Astrocyte (in vitro differentiated cells and primary cell): Measurements from ENCODE around the gene CNOT6L. TPM values are rescaled to one million over a fixed set of nuclear protein-coding genes. Genes with fewer than 3 reads are reported as not detected.

ENCODE experiments used
- DNase-seq: peaks from one replicate; pipeline ENCODE4 v3.0.0-alpha.2; 2010; ENCODE audit warnings: low read depth
- FAIRE-seq: peaks from 2 replicates; lab custom pipeline; 2011; peaks lifted over from hg19 to GRCh38; lab: Jason Lieb, UNC
- H2AFZ ChIP-seq: 2 replicates; pipeline ENCODE4 v1.6.0; 2012; ENCODE audit warnings: low read depth, low read length, inconsistent platforms
- H3K27ac ChIP-seq: 2 replicates; pipeline ENCODE4 v1.5.1; 2011; ENCODE audit warnings: low read depth, low read length, inconsistent platforms
- H3K27me3 ChIP-seq: 2 replicates; pipeline ENCODE4 v1.6.0; 2011; ENCODE audit warnings: low read length, inconsistent platforms; ENCODE audit not compliant: insufficient read depth
- H3K36me3 ChIP-seq: 2 replicates; pipeline ENCODE4 v1.5.1; 2011; ENCODE audit warnings: low read length, inconsistent platforms; ENCODE audit not compliant: insufficient read depth
- H3K4me1 ChIP-seq: 2 replicates; pipeline ENCODE4 v1.5.1; 2011; ENCODE audit warnings: low read length, inconsistent platforms; ENCODE audit not compliant: insufficient read depth
- H3K4me2 ChIP-seq: 2 replicates; pipeline ENCODE4 v1.6.0; 2012; ENCODE audit warnings: low read length, inconsistent platforms
- H3K4me3 ChIP-seq: 2 replicates; pipeline ENCODE4 v1.5.1; 2011; ENCODE audit warnings: low read depth, mild to moderate bottlenecking, low read length, inconsistent platforms; ENCODE audit not compliant: insufficient read depth
- H3K79me2 ChIP-seq: 2 replicates; pipeline ENCODE4 v1.6.0; 2012; ENCODE audit warnings: mild to moderate bottlenecking, low read length, inconsistent platforms; ENCODE audit not compliant: insufficient read depth
- H3K9ac ChIP-seq: 2 replicates; pipeline ENCODE4 v1.6.0; 2012; ENCODE audit warnings: mild to moderate bottlenecking, low read length, inconsistent platforms
- H3K9me3 ChIP-seq: 2 replicates; pipeline ENCODE4 v1.5.1; 2012; ENCODE audit warnings: low read depth, mild to moderate bottlenecking, low read length, inconsistent platforms; ENCODE audit not compliant: insufficient read depth
- H4K20me1 ChIP-seq: 2 replicates; pipeline ENCODE4 v1.6.0; 2012; ENCODE audit warnings: low read length, inconsistent platforms; ENCODE audit not compliant: insufficient read depth
- H3K27ac Mint-ChIP-seq: one replicate; pipeline ENCODE4 v1.8.0; 2021; ENCODE audit warnings: mild to moderate bottlenecking, mixed read lengths; ENCODE audit not compliant: unreplicated experiment
- H3K27me3 Mint-ChIP-seq: one replicate; pipeline ENCODE4 v1.8.0; 2021; ENCODE audit warnings: low read depth, mixed read lengths; ENCODE audit not compliant: unreplicated experiment
- H3K36me3 Mint-ChIP-seq: one replicate; pipeline ENCODE4 v1.8.0; 2021; ENCODE audit warnings: low read depth, mixed read lengths; ENCODE audit not compliant: unreplicated experiment
- H3K4me1 Mint-ChIP-seq: one replicate; pipeline ENCODE4 v1.8.0; 2021; ENCODE audit warnings: low read depth, mixed read lengths; ENCODE audit not compliant: unreplicated experiment
- H3K4me3 Mint-ChIP-seq: one replicate; pipeline ENCODE4 v1.8.0; 2021; ENCODE audit warnings: mild to moderate bottlenecking, moderate library complexity, mixed read lengths; ENCODE audit not compliant: unreplicated experiment
- H3K9me3 Mint-ChIP-seq: one replicate; pipeline ENCODE4 v1.8.0; 2021; ENCODE audit warnings: mild to moderate bottlenecking, mixed read lengths; ENCODE audit not compliant: unreplicated experiment
- CTCF ChIP-seq: IDR thresholded peaks from 2 replicates; pipeline ENCODE4 v1.5.1; 2011; ENCODE audit warnings: low read depth, mild to moderate bottlenecking, inconsistent platforms, low read length, moderate library complexity; ENCODE audit not compliant: insufficient read depth
- EZH2 ChIP-seq: IDR thresholded peaks from 2 replicates; pipeline ENCODE4 v1.6.1; 2012; ENCODE audit warnings: mild to moderate bottlenecking, low read length, inconsistent platforms; ENCODE audit not compliant: insufficient read depth
- total RNA-seq: library from RNA; stranded (reverse); gene quantifications from 2 replicates; pipeline ENCODE4 v1.2.1, GENCODE V29; 2021

The CNOT6L gene
- total RNA-seq, 1 donor from 2014 or later = 34.0 TPM

- Histone ChIP-seq H2AFZ (no peak overlapping the region), H3K4me2 (no peak overlapping the region), H3K27ac (no peak overlapping the region), H3K36me3 (no peaks in the 10 kb centered on the region), H3K4me1 (no peaks in the 10 kb centered on the region), H3K9me3 (no peaks in the 10 kb centered on the region), H3K4me3 (no peak overlapping the region), H3K79me2 (no peaks in the 10 kb centered on the region), H3K9ac (no peak overlapping the region), H3K27me3 (no peaks in the 10 kb centered on the region), H4K20me1 (no peaks in the 10 kb centered on the region)
- no peak overlapping the region for H3K4me3 Mint-ChIP-seq
- DNase-seq (no peak), FAIRE-seq (no peak)
- no peaks in the 10 kb centered on the region for H3K27me3 Mint-ChIP-seq
- no peak overlapping the region for H3K27ac Mint-ChIP-seq
- TF ChIP-seq EZH2 = no peak
- TF ChIP-seq CTCF = no peak
- H3K9me3 Mint-ChIP-seq = no peaks in the 10 kb centered on the region
- H3K36me3 Mint-ChIP-seq = no peaks in the 10 kb centered on the region
- H3K4me1 Mint-ChIP-seq = peaks cover 3% of the 10 kb centered on the region
Measured at GRCh38 chr4:77849278-77849965, 30.3 kb upstream of the CNOT6L start.

GRCh38 chr4:77848508-77848907 is 29.3 kb upstream of the CNOT6L start:
- Mint-ChIP-seq H3K4me1 (peaks cover 4% of the 10 kb centered on the region), H3K9me3 (no peaks in the 10 kb centered on the region), H3K27ac (no peak overlapping the region), H3K27me3 (no peaks in the 10 kb centered on the region), H3K36me3 (no peaks in the 10 kb centered on the region), H3K4me3 (no peak overlapping the region)
- Histone ChIP-seq H2AFZ (no peak overlapping the region), H3K27ac (no peak overlapping the region), H3K9me3 (no peaks in the 10 kb centered on the region), H3K9ac (no peak overlapping the region), H3K36me3 (no peaks in the 10 kb centered on the region), H3K4me2 (no peak overlapping the region), H3K4me1 (no peaks in the 10 kb centered on the region), H3K27me3 (no peaks in the 10 kb centered on the region), H4K20me1 (no peaks in the 10 kb centered on the region), H3K79me2 (no peaks in the 10 kb centered on the region), H3K4me3 (no peak overlapping the region)
- FAIRE-seq = no peak
- no peak for DNase-seq
- TF ChIP-seq CTCF = no peak
- no peak for TF ChIP-seq EZH2

- no peak overlapping the region for H3K9ac ChIP-seq
- no peaks in the 10 kb centered on the region for H3K79me2 ChIP-seq
- FAIRE-seq (no peak), DNase-seq (no peak)
- H3K27ac Mint-ChIP-seq = no peak overlapping the region
- H3K4me1 Mint-ChIP-seq = peaks cover 3% of the 10 kb centered on the region
- H3K4me1 ChIP-seq = no peaks in the 10 kb centered on the region
- no peaks in the 10 kb centered on the region for H3K27me3 Mint-ChIP-seq
- no peaks in the 10 kb centered on the region for H3K36me3 ChIP-seq
- TF ChIP-seq EZH2 (no peak), CTCF (no peak)
- H3K4me3 ChIP-seq = no peak overlapping the region
- H3K9me3 ChIP-seq = no peaks in the 10 kb centered on the region
- no peak overlapping the region for H3K4me2 ChIP-seq
- no peak overlapping the region for H3K4me3 Mint-ChIP-seq
- no peaks in the 10 kb centered on the region for H3K36me3 Mint-ChIP-seq
- no peaks in the 10 kb centered on the region for H3K9me3 Mint-ChIP-seq
- no peaks in the 10 kb centered on the region for H3K27me3 ChIP-seq
- H3K27ac ChIP-seq = no peak overlapping the region
- no peaks in the 10 kb centered on the region for H4K20me1 ChIP-seq
- H2AFZ ChIP-seq = no peak overlapping the region
Measured at GRCh38 chr4:77845929-77846328, 26.8 kb upstream of the CNOT6L start.
